GM19328 (cell line): ENCODE results near the gene COPS7A.
A peak's percentile ranks its signal among the peaks of the same experiment; 100 is the strongest.

Experiments used
- ATAC-seq: cut with Tn5 transposase; IDR thresholded peaks from one replicate; pipeline ENCODE4 v1.9.1; 2021; ENCODE audit warnings: mild to moderate bottlenecking, moderate library complexity; ENCODE audit not compliant: unreplicated experiment

Gene COPS7A

GRCh38 chr12:6748761-6749160 is 24.9 kb downstream of the COPS7A start:
- no peak for ATAC-seq

- ATAC-seq: no peak
These were observed 26.7 kb downstream of the COPS7A start for GRCh38 chr12:6750506-6750905.

- ATAC-seq: no peak
These were observed 27.9 kb downstream of the COPS7A start for GRCh38 chr12:6751767-6752166.

GRCh38 chr12:6752167-6752920 is 28.5 kb downstream of the COPS7A start:
- peak; percentile 14 for ATAC-seq

- peak; percentile 83 for ATAC-seq
These were observed 29.3 kb downstream of the COPS7A start, which contains the start of gene MLF2 for GRCh38 chr12:6752921-6753771. MLF2 (minus strand) TSS chr12:6753141; CDS start chr12:6752334, 807 bp downstream.

GRCh38 chr12:6753772-6754356 is 30.0 kb downstream of the COPS7A start:
- ATAC-seq: no peak

- no peak for ATAC-seq
These were observed 30.6 kb downstream of the COPS7A start for GRCh38 chr12:6754411-6754810.

GRCh38 chr12:6757028-6757690 is 33.3 kb downstream of the COPS7A start:
- ATAC-seq: no peak

- ATAC-seq: no peak
These were observed 34.8 kb downstream of the COPS7A start for GRCh38 chr12:6758506-6759095.

- no peak for ATAC-seq
These were observed 35.9 kb downstream of the COPS7A start for GRCh38 chr12:6759741-6760140.

- ATAC-seq: no peak
These were observed 39.5 kb downstream of the COPS7A start for GRCh38 chr12:6763380-6763779.

- ATAC-seq: peak; percentile 73
These were observed 40.4 kb downstream of the COPS7A start for GRCh38 chr12:6764011-6764828.

GRCh38 chr12:6765048-6765633 is 41.3 kb downstream of the COPS7A start:
- ATAC-seq: no peak

GRCh38 chr12:6765634-6766581 is 42.1 kb downstream of the COPS7A start, which contains the start of gene PTMS:
PTMS (plus strand) TSS chr12:6766363; CDS start chr12:6766706, 343 bp downstream.
- no peak for ATAC-seq

GRCh38 chr12:6766651-6767349 is 43.0 kb downstream of the COPS7A start:
- ATAC-seq: no peak

GRCh38 chr12:6767353-6768319 is 43.8 kb downstream of the COPS7A start:
- no peak for ATAC-seq
